ENCODE measurements around the gene RALY. TPM values are rescaled to one million over a fixed set of nuclear protein-coding genes. Genes with fewer than 3 reads are reported as not detected.
"Not testable (repeated sequence)": the region's sequence is repeated elsewhere in the genome, so short reads cannot be mapped to it uniquely, and the experiment has no call there.

RALY gene
- total and polyA plus RNA-seq, 4 experiments from 2014 or later, result 112 to 218 (median 153) TPM

- Mint-ChIP-seq H3K9me3 (no peaks in the 10 kb centered on the region), H3K36me3 (peaks cover 0 to 5% of the 10 kb centered on the region in 2 donors), H3K4me1 (peaks cover 58 to 91% (median 78%) of the 10 kb centered on the region in 4 donors), H3K4me3 (peak overlapping the region in 1 of 8 donors; percentile 58), H3K27me3 (no peaks in the 10 kb centered on the region), H3K27ac (peak overlapping the region; percentile 51 to 86 (median 64))
- Histone ChIP-seq H3K27me3 (ENCODE audit: insufficient read depth, low read length) (no peaks in the 10 kb centered on the region), H3K27ac (ENCODE audit: low read depth, low read length) (no peak overlapping the region), H3K4me1 (ENCODE audit: insufficient read depth, low read length) (peaks cover 77% of the 10 kb centered on the region), H3K4me3 (ENCODE audit: low read length in 2 of 2) (no peak overlapping the region), H3K36me3 (ENCODE audit: insufficient read depth, low read length) (no peaks in the 10 kb centered on the region), H3K9me3 (ENCODE audit: control insufficient read depth in 1 of 2, low read length in 2 of 2) (no peaks in the 10 kb centered on the region)
- intact Hi-C loops (cut with micrococcal nuclease), result no loop called here
- no peak for DNase-seq
- ChIA-PET CTCF (ENCODE audit: partially characterized antibody) (interaction anchor here (1.1 to 3.8 kb wide), 8 partner anchors 11 to 230 kb away, joined by 3 to 16 read pairs (median 4); no protein-coding TSS in a partner anchor), POLR2A (ENCODE audit: partially characterized antibody) (interaction anchor here (1.4 kb wide), 1 partner anchor 29 kb away, joined by 7 read pairs; the partner anchor contains the start of gene RALY)
Measured at GRCh38 chr20:34022839-34023234, 29.1 kb downstream of the RALY start.

GRCh38 chr20:34023937-34024722 is 30.4 kb downstream of the RALY start:
- Mint-ChIP-seq H3K36me3 (peaks cover 0 to 5% of the 10 kb centered on the region in 2 donors), H3K27me3 (no peaks in the 10 kb centered on the region), H3K4me3 (no peak overlapping the region), H3K9me3 (no peaks in the 10 kb centered on the region), H3K4me1 (peaks cover 57 to 91% (median 78%) of the 10 kb centered on the region in 4 donors), H3K27ac (peak overlapping the region; percentile 10 to 90 (median 57))
- no peak for DNase-seq
- Histone ChIP-seq H3K4me3 (ENCODE audit: low read length in 2 of 2) (no peak overlapping the region), H3K36me3 (ENCODE audit: insufficient read depth, low read length) (no peaks in the 10 kb centered on the region), H3K9me3 (ENCODE audit: control insufficient read depth in 1 of 2, low read length in 2 of 2) (no peaks in the 10 kb centered on the region), H3K27me3 (ENCODE audit: insufficient read depth, low read length) (no peaks in the 10 kb centered on the region), H3K4me1 (ENCODE audit: insufficient read depth, low read length) (peaks cover 72% of the 10 kb centered on the region), H3K27ac (ENCODE audit: low read depth, low read length) (no peak overlapping the region)
- ChIA-PET CTCF (ENCODE audit: partially characterized antibody) (interaction anchor here (1.2 to 3.8 kb wide), 4 partner anchors 11 to 232 kb away, joined by 3 to 16 read pairs (median 3); no protein-coding TSS in a partner anchor), POLR2A (ENCODE audit: partially characterized antibody) (no interaction called here)
- intact Hi-C loops (cut with micrococcal nuclease), result no loop called here

GRCh38 chr20:34024723-34025351 is 31.1 kb downstream of the RALY start:
- Mint-ChIP-seq H3K4me3 (peak overlapping the region in 1 of 8 donors; percentile 33), H3K4me1 (peaks cover 59 to 90% (median 77%) of the 10 kb centered on the region in 4 donors), H3K27ac (peak overlapping the region in 6 of 7 donors; percentile 29 to 90 (median 59)), H3K9me3 (no peaks in the 10 kb centered on the region), H3K36me3 (peaks cover 0 to 8% of the 10 kb centered on the region in 2 donors), H3K27me3 (no peaks in the 10 kb centered on the region)
- Histone ChIP-seq H3K36me3 (ENCODE audit: insufficient read depth, low read length) (no peaks in the 10 kb centered on the region), H3K27me3 (ENCODE audit: insufficient read depth, low read length) (no peaks in the 10 kb centered on the region), H3K27ac (ENCODE audit: low read depth, low read length) (no peak overlapping the region), H3K9me3 (ENCODE audit: control insufficient read depth in 1 of 2, low read length in 2 of 2) (no peaks in the 10 kb centered on the region), H3K4me1 (ENCODE audit: insufficient read depth, low read length) (peaks cover 72% of the 10 kb centered on the region), H3K4me3 (ENCODE audit: low read length in 2 of 2) (no peak overlapping the region)
- intact Hi-C loops (cut with micrococcal nuclease), result no loop called here
- ChIA-PET CTCF (ENCODE audit: partially characterized antibody) (interaction anchor here (1.2 to 3.8 kb wide), 3 partner anchors 10 to 233 kb away, joined by 3 to 16 read pairs (median 3); no protein-coding TSS in a partner anchor), POLR2A (ENCODE audit: partially characterized antibody) (interaction anchor here (1.1 kb wide), 1 partner anchor 32 kb away, joined by 3 read pairs; the partner anchor contains the start of gene RALY)
- no peak for DNase-seq

- H3K27me3 ChIP-seq (ENCODE audit: insufficient read depth, low read length); H3K36me3 ChIP-seq (ENCODE audit: insufficient read depth, low read length); H3K27ac ChIP-seq (ENCODE audit: low read depth, low read length); H3K4me3 Mint-ChIP-seq; POLR2A ChIA-PET (ENCODE audit: partially characterized antibody); intact Hi-C loops (cut with micrococcal nuclease); DNase-seq; H3K4me3 ChIP-seq (ENCODE audit: low read length in 2 of 2); H3K9me3 Mint-ChIP-seq; H3K27me3 Mint-ChIP-seq; H3K9me3 ChIP-seq (ENCODE audit: control insufficient read depth in 1 of 2, low read length in 2 of 2): not testable (repeated sequence)
- peaks cover 49 to 88% (median 67%) of the 10 kb centered on the region in 4 donors for H3K4me1 Mint-ChIP-seq
- peaks cover 8 to 29% of the 10 kb centered on the region in 2 donors for H3K36me3 Mint-ChIP-seq
- CTCF ChIA-PET (ENCODE audit: partially characterized antibody), result interaction anchor here (0.9 to 1.2 kb wide), 2 partner anchors 9 to 92 kb away, joined by 3 read pairs; no protein-coding TSS in a partner anchor
- peak overlapping the region in 4 of 7 donors; percentile 37 to 60 (median 50) for H3K27ac Mint-ChIP-seq
- peaks cover 53% of the 10 kb centered on the region for H3K4me1 ChIP-seq (ENCODE audit: insufficient read depth, low read length)
Measured at GRCh38 chr20:34028013-34028412, 34.3 kb downstream of the RALY start.

GRCh38 chr20:34029415-34029814 is 35.7 kb downstream of the RALY start:
- intact Hi-C loops (cut with micrococcal nuclease), result no loop called here
- CTCF ChIA-PET (ENCODE audit: partially characterized antibody), result no interaction called here
- Mint-ChIP-seq H3K27ac (peak overlapping the region in 1 of 7 donors; percentile 9), H3K4me3 (no peak overlapping the region), H3K9me3 (no peaks in the 10 kb centered on the region), H3K27me3 (no peaks in the 10 kb centered on the region), H3K4me1 (peaks cover 52 to 89% (median 66%) of the 10 kb centered on the region in 4 donors), H3K36me3 (peaks cover 18 to 42% of the 10 kb centered on the region in 2 donors)
- POLR2A ChIA-PET (ENCODE audit: partially characterized antibody), result no interaction called here
- peaks cover 16% of the 10 kb centered on the region for H3K36me3 ChIP-seq (ENCODE audit: insufficient read depth, low read length)
- H3K27me3 ChIP-seq (ENCODE audit: insufficient read depth, low read length), result no peaks in the 10 kb centered on the region
- H3K4me1 ChIP-seq (ENCODE audit: insufficient read depth, low read length), result peaks cover 48% of the 10 kb centered on the region
- DNase-seq, result no peak
- H3K9me3 ChIP-seq (ENCODE audit: control insufficient read depth in 1 of 2, low read length in 2 of 2), result no peaks in the 10 kb centered on the region
- no peak overlapping the region for H3K4me3 ChIP-seq (ENCODE audit: low read length in 2 of 2)
- H3K27ac ChIP-seq (ENCODE audit: low read depth, low read length), result no peak overlapping the region

- no peaks in the 10 kb centered on the region for H3K27me3 Mint-ChIP-seq
- peaks cover 44% of the 10 kb centered on the region for H3K4me1 ChIP-seq (ENCODE audit: insufficient read depth, low read length)
- H3K9me3 Mint-ChIP-seq, result no peaks in the 10 kb centered on the region
- H3K9me3 ChIP-seq (ENCODE audit: control insufficient read depth in 1 of 2, low read length in 2 of 2), result no peaks in the 10 kb centered on the region
- POLR2A ChIA-PET (ENCODE audit: partially characterized antibody), result no interaction called here
- peaks cover 50 to 86% (median 65%) of the 10 kb centered on the region in 4 donors for H3K4me1 Mint-ChIP-seq
- no peak overlapping the region for H3K27ac ChIP-seq (ENCODE audit: low read depth, low read length)
- intact Hi-C loops (cut with micrococcal nuclease), result no loop called here
- H3K4me3 ChIP-seq (ENCODE audit: low read length in 2 of 2), result no peak overlapping the region
- H3K27ac Mint-ChIP-seq, result peak overlapping the region in 5 of 7 donors; percentile 9 to 68 (median 37)
- peaks cover 16% of the 10 kb centered on the region for H3K36me3 ChIP-seq (ENCODE audit: insufficient read depth, low read length)
- DNase-seq, result no peak
- peaks cover 18 to 46% of the 10 kb centered on the region in 2 donors for H3K36me3 Mint-ChIP-seq
- CTCF ChIA-PET (ENCODE audit: partially characterized antibody), result interaction anchor here (0.6 kb wide), 1 partner anchor 1409 kb away, joined by 3 read pairs; no protein-coding TSS in a partner anchor
- no peaks in the 10 kb centered on the region for H3K27me3 ChIP-seq (ENCODE audit: insufficient read depth, low read length)
- peak overlapping the region in 1 of 8 donors; percentile 64 for H3K4me3 Mint-ChIP-seq
Measured at GRCh38 chr20:34030456-34030855, 36.7 kb downstream of the RALY start.

GRCh38 chr20:34033903-34034302 is 40.2 kb downstream of the RALY start:
- peaks cover 16% of the 10 kb centered on the region for H3K36me3 ChIP-seq (ENCODE audit: insufficient read depth, low read length)
- Mint-ChIP-seq H3K27ac (peak overlapping the region in 3 of 7 donors; percentile 37 to 76 (median 65)), H3K27me3 (no peaks in the 10 kb centered on the region), H3K36me3 (peaks cover 18 to 50% of the 10 kb centered on the region in 2 donors), H3K9me3 (no peaks in the 10 kb centered on the region), H3K4me1 (peaks cover 58 to 90% (median 73%) of the 10 kb centered on the region in 4 donors), H3K4me3 (no peak overlapping the region)
- DNase-seq, result no peak
- no peak overlapping the region for H3K27ac ChIP-seq (ENCODE audit: low read depth, low read length)
- H3K4me1 ChIP-seq (ENCODE audit: insufficient read depth, low read length), result peaks cover 59% of the 10 kb centered on the region
- ChIA-PET POLR2A (ENCODE audit: partially characterized antibody) (no interaction called here), CTCF (ENCODE audit: partially characterized antibody) (interaction anchor here (1.5 kb wide), 1 partner anchor 118 kb away, joined by 4 read pairs; no protein-coding TSS in a partner anchor)
- H3K9me3 ChIP-seq (ENCODE audit: control insufficient read depth in 1 of 2, low read length in 2 of 2), result no peaks in the 10 kb centered on the region
- H3K27me3 ChIP-seq (ENCODE audit: insufficient read depth, low read length), result no peaks in the 10 kb centered on the region
- H3K4me3 ChIP-seq (ENCODE audit: low read length in 2 of 2), result no peak overlapping the region
- intact Hi-C loops (cut with micrococcal nuclease), result no loop called here
